ENCODE measurements around the gene MAN2A1.

DNA sequence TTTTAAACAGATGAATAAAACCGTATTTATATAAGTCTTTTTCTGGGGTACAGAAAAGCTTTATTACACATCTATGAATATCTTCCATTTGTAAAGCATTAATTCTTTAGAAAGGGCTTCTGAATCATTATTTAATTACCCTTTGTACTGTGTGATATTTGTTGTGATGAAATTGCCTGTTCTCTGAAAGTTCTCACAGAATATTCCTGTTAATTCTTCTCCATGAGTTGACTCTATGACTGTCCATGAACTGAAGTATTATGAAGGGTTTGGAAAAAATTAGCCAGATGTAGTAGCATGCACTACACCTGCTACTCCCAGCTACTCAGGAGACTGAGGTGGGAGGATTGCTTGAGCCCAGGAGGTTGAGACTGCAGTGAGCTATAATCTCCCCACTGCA is 127.0 kb downstream of the MAN2A1 start:
- TF ChIP-seq EZH2 (IDR thresholded peaks at IDR 0.05; ENCODE audit: insufficient read depth, poor library complexity, severe bottlenecking) = no peak
- TF ChIP-seq EZH2phosphoT487 (IDR thresholded peaks at IDR 0.05; ENCODE audit: insufficient read depth, low read depth) = no peak
